T-helper 1 cell treated with Interleukin-12 subunit alpha and Interleukin-12 subunit beta and Interleukin-4 antibody, amounts not matched to agents 30 ng/mL and 1 ng/mL, for 36 hours (primary cell): Measurements from ENCODE around the gene CD28. TPM values are rescaled to one million over a fixed set of nuclear protein-coding genes. Genes with fewer than 3 reads are reported as not detected.

Experiments used
- intact Hi-C: fragments of 100-400 bp; cut with micrococcal nuclease; formaldehyde crosslinking; loops from one replicate; pipeline ENCODE4 v1.15.1; 2024
- total RNA-seq: library from RNA; stranded (reverse); gene quantifications from 2 replicates; pipeline ENCODE4 v1.2.3, GENCODE V29; 2022

CD28 gene
- total RNA-seq, 1 donor from 2014 or later: 128 TPM

DNA sequence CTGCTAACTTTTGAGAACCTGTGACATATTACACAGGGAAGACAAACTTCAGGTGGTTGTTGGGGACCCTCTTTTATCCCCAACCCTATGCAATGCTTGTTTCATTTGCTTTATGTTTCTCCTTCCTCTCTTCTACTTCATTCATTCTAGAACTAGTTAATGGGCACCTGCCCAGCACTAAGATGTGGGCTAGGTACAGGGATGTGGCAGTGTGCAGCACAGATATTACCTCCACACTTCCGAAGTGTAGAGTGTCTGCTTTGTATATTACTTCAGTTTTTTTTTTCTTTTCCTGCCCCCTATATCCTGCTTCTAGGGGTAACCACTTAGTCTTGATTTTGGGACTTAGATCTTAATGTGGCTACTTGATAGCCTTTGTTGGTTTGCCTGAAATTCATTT lies 35.1 kb downstream of the CD28 start:
- intact Hi-C loops: loop anchor here (1.0 to 10.0 kb wide), 11 partner anchors 11 to 503 kb away; partner anchors contain the start of genes CD28, CTLA4 and CYP20A1

DNA sequence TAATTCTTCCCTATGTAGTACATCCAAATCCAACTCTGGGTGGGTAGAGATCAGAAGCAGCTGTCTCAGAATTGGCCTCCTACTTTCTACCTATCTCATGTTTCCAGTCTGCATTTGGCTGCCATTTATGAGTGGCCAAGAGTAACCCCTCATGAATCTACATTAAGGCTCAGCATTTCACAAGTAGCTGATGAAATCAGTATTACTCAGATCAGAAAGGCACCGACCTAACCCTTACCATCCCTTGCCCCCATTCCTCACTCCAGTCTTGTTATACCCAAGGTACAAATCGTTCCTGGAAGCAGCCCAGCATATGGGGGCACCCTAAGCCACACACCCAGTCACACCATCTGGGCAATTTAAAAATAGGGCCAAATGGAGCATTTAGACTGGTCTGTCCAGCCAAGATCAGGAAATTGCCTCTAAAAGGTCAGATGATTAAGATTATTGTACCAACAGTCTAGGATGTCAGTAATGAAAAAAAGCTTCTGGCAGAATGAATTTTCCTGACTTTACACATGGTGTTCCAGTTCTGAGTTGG lies 37.1 kb downstream of the CD28 start:
- intact Hi-C loops: loop anchor here (10.0 kb wide), 1 partner anchor 361 kb away; no protein-coding TSS in a partner anchor

DNA sequence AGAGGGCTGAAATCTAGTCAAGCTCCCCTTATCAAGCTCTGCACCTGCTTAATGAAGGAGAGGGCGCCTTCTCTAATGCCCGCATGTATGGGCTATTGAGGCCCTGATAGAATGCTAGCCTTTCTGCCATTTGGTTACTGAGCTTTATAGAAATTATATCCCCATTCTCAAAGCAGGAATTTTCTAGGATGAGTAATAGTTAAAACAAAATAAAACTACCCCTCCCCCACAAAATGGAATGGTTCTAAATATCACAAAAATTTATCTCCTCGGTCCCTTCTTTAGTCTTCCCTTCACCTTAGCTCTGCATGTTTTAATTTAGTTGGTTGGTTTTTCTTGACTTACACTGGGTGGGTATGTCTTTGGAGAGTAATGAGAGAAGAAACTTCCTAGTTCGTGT lies 37.7 kb downstream of the CD28 start:
- intact Hi-C loops: loop anchor here (10.0 kb wide), 1 partner anchor 361 kb away; no protein-coding TSS in a partner anchor

DNA sequence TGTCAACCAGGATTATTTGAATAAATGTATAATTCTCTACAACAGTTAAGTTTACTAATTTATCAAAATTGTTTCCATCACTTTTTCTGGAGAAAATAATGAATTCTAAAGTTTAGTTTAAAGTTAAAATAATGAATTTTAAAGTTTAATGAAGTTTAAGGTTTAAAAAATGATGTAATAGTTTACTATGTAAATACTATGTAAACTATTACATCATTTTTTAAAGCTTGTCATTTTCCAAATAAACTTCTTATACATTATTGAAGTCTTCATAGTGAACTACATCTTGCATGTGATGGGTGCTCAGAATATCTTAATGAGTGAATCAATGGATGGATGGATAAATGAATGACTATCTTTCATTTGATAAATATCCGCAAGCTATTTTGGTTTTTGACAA lies 38.8 kb downstream of the CD28 start:
- intact Hi-C loops: loop anchor here (10.0 kb wide), 1 partner anchor 360 kb away; no protein-coding TSS in a partner anchor

DNA sequence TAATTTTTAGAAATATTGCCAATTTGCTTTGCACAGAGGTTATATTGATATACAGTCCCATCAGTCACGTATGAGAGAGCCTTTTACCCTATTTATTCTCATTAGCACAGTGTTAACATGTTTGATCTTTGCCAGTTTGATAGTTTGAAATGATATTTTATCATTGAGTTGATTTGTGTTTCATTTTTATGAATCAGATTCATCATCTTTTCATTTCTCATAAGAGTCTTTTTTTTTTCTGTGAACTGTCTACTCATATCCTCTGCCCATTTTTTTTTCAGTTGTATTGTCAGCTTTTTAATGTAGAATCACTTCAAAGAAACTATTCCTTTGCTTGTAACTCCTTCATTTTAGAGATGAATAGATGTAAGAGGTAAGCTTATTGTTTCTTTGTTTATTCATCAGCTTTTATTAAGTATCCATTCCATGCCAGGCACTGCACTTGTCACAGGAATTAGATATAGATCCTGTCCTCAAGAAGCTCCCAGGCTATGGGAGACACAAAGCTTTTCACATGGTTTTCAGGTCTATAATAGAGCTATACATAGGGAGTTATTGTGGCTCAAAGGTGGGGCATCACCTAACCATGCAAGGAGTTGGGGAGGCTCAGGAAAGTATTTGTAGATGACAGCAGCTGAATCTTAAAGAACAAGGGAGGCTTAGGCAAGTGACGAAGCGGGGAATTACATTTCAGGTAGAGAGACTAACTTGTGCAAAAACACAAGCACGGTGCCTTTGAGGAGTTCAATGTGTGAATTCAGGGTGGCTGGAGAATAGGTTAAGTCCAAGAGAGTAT lies 42.1 kb downstream of the CD28 start:
- intact Hi-C loops: loop anchor here (1.0 to 10.0 kb wide), 3 partner anchors 8 to 356 kb away; no protein-coding TSS in a partner anchor

DNA sequence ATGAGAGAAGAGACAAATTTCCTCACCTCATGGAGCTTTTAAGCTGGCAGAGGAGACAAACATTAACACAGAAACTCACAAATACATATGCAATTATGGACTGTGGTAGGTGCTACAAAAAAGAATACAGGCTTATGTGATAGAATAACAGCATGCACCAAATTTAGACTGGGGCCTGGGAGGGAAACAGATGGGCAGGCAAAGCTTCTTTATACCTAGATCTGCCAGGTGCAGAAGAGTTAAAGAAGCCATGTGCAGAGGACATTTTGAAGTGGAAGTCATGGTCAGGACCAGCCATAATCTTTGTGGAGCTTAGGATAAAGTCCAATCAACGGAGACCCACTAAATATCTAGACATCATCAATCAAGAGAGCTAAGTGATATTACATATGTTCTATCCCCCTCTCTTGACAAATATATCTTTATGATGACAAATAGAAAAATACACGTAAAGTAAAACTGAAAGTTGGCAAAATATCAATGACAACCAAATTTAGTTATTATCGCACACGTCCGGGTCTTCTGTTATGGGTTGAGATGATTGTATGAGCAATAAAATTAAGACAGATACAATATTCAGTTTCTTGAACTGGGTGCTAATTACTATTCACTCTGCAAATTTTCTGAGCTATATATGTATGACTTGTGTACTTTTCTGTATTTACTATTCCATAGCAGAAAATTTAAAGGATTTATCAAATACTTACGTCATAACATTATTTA lies 44.1 kb downstream of the CD28 start:
- intact Hi-C loops: no loop called here

DNA sequence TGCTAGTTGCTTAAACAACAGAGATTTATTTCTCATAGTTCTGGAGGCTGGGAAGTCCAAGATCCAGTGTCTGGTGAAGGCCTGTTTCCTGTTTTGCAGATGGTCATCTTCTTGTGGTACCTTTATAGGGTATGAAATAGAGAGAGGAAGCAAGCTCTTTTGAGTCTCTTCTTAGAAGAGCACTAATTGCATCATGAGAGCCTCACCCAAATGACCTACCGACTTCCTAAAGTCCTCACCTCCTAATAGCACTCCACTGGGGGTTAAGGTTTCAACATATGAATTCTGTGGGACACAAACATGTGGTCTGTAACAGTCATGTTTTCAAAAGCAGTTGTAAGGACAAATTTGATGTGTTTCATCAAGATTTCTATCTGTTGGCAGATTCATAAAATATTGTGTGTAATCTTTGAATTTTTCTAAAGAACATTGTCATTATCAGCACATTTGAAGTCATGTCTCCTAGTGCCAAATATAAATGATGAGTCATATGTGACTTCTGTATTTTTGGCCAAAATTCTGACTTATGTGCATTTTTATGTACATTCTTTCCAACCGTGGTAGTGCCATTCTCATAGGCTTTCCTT lies 45.3 kb downstream of the CD28 start:
- intact Hi-C loops: no loop called here

DNA sequence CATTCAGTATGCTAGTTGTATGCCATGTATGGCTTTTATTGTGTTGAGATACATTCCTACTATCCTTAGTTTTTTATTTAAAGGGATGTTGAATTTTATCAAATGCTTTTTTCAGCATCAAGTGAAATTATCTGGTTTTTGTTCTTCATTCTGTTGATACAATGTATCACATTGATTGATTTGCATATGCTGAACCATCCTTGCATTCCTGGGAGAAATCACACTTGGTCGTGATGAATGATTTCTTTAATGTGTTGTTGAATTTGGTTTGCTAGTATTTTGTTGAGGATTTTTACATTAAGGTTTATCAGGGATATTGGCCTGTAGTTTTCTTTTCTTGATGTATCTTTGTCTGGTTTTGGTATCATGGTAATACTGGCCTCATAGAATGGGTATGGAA lies 49.7 kb downstream of the CD28 start:
- intact Hi-C loops: loop anchor here (1.0 kb wide), 1 partner anchor 8 kb away; no protein-coding TSS in a partner anchor

DNA sequence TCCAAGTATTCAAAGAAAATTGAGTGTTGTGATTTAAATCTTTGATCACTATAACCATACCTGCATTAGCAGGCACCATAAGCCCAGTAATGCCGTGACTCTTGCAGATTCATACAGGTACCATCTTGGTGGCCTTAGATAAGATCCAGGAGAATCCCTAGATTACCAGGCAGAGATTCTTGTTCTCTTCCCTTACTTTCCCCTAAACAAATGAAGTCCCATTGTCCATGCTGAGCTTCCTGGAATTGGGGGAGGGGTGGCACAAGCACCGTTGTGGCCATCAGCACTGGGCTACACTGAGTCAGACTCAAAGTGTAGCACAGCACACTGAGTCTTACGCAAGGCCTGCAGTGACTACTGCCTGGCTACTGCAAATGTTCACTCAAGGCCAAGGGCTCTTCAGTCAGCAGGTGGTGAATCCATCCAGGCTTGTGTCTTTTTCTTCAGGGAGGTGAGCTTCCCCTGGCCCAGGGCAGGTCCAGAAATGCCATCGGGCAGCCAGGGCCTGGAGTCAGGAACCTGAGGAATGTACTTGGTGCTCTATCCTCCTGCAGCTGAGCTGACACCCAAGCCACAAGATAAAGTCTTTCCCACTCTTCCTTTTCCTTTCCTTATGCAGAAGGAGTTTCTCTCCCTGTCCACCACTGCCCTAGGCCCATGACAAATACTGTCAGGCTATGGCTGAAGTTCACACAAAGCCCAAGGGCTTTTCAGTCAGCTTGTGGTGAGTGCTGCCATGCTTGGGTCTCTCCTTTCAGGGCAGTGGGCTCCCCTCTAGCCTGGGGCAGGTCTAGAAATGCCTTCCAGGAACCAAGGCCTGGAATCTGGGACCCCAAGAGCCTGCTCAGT lies 52.6 kb downstream of the CD28 start:
- intact Hi-C loops: no loop called here

DNA sequence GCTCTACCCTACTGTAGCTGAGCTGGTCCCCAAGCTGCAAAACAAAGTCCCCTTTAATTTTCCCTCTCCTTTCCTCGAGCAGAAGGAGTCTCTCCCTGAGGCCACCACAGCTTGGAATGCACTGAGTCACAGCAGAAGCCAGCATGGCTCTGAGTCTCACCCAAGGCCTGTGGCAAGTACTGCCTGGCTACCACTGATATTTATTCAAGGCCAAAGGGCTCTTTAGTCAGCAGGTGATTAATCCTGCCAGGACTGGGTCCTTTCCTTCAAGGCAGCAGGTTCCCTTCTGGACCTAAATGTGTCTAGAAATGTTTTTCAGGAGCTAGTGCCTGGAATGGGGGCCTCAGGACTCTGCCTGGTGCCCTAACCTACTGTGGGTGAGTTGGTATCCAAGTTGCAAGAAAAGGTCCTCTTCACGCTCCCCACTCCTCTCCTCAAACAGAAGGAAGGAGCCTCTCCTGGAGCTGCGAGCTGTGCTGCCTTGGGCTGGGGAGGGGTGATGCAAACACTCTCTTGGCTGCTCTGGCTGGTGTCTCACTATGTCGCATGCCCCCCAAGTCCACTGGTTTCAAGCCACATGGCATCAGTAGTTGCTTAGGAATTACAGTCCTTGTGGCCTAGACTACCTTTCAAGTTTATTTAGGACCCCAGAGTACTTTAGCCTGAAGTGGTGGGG lies 53.4 kb downstream of the CD28 start:
- intact Hi-C loops: loop anchor here (5.0 kb wide), 1 partner anchor 42 kb away; no protein-coding TSS in a partner anchor

DNA sequence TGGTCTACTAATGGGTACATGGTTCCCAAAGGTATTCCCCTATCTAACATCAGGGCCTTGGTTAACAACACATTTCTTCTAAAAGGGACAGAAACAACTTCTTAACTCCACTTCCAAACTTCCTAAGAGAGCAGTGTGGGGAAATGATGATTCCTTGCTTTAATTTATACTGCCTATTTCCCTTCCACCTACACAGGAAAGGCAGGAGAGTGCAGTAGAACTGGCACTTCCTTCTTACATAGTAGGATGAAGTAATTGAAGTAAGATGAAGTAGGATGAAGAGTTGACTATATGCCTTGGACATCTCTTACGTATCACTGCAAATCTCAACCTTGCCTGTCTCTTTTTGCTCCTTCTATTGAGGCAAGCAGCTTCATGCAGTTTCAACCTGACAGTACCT lies 54.7 kb downstream of the CD28 start:
- intact Hi-C loops: loop anchor here (5.0 kb wide), 1 partner anchor 41 kb away; no protein-coding TSS in a partner anchor

DNA sequence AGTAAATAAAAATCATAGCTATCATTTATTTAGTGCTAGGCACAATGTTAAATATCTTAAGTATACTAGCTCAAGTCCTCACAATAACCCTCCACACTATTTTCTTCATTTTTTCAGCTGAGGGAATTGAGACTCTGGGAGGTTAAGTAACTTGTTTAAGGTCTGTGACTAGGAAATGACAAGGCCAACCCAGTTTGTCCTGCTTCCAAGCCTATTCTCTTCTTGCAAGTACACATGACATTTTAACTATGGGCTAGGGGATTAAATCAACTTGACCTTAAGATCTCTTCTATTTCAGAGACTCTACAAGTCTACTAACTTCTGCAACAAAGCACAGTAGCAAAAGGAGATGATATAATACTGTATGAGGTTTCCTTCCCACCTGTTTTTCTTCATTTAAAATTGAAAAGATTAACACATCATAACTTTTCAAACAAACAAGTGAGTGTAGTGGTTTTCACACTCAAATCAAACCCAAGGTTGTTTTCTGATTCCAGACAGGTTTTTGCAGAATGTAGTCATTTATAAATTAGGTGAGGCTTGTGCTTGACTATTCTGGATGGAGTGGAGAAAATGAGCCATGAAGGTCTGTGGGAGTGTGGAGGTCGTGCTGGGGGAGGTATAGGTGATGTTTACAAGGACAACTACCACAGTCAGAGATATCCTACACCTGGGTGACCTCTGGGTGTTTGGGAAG lies 57.0 kb downstream of the CD28 start:
- intact Hi-C loops: loop anchor here (1.0 to 5.0 kb wide), 4 partner anchors 15 to 39 kb away; no protein-coding TSS in a partner anchor

DNA sequence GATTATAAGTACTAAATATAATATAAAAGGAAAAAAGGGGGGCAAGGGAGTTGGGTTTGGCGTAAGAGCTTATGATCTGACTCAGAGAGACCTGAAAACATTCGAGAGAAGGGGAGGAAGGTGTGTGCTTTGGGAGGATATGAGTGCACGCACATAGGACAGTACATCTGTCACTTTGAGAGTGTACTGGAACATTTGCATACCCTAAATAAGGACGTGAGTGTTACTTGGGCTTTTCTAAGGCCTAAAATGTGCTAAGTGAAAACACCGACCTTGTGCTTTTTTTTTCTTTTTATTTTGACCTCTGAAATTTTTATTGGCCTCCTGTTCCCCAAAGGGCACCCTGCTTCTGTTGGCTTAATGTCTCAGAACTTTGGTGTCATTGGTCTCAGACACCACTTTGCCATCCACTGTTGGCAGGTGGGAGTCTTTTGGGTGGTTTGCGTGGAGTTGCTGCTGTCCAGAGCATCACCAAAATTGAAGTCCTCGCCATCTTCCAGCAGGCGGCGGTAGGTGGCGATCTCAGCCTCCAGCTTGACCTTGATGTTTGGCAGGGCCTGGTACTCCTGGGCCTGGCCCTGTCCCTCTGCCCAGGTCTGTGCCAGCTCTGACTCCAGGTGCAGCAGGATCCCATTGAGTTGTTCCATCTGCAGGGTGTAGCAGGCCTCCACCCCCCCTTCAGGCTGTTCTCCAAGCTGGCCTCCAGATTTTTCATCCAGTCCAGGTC lies 57.7 kb downstream of the CD28 start:
- intact Hi-C loops: loop anchor here (1.0 to 5.0 kb wide), 4 partner anchors 16 to 38 kb away; no protein-coding TSS in a partner anchor

DNA sequence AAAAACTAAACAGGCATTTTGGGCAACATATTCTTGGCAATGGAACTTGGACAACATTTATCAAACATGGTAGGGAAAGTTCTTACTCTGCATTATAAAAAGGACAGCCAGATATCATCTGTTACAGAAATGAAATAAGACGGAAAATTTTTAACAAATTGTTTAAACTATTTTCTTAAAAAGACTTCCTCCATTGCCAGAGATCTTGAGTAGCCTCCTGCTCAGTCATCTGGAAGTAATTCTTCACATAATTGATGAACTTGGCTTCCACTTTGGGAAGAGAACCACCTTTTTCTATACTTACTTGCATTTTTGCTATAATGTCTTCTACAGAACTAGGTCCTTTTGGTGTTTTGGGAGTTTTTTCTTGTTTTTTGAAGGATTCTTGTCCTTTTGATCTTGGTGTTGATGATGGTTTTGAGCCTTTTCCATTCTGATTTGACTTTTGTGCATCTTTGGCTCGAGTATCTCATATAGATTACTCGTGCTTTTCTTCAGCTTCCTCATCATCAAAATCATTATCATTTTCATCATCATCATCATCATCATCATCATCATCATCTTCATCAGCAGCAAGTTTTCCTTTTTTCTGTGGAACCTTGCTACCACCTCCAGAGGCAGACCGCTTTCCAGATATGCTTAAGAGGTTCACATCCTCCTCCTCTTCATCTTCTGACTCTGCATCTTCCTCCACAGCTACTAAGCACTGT lies 66.2 kb downstream of the CD28 start:
- intact Hi-C loops: no loop called here

DNA sequence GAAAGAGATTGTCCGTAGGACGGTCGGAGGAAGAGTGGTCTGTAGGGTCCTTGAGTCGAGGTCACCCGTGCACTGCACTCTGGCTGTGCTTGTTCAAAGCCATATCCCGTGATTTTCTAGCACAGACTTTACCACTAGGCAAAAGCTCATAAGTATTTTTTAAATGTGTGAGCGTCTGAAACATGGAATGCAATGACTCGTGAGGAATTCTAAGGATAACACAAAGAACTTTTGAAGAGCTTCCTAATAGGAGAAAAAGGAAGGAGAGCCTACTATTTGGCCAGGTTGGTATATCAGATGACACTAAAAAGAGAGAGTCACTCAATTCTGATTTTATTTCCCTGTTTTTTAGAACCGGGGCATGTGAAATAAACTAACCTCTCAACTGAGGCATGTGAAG lies 68.3 kb downstream of the CD28 start:
- intact Hi-C loops: no loop called here

DNA sequence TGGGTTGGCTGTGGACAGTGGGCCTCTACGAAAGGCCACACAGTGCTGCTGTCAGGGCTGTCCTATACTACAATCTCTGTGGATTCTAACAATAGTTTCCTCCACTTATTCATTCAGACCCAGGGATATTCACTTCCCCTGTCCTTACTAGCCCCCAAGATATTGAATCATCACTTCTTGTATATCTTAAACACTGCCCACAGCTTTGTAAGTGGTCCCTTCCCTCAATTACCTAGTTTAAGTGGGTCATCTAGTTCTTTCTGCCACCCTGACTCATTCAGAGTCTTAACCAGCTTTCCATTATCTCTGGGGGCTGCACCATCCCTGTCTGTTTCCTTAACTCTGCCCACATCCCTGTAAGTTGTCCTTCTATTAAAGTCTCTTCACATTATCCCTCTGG lies 69.2 kb downstream of the CD28 start:
- intact Hi-C loops: no loop called here

DNA sequence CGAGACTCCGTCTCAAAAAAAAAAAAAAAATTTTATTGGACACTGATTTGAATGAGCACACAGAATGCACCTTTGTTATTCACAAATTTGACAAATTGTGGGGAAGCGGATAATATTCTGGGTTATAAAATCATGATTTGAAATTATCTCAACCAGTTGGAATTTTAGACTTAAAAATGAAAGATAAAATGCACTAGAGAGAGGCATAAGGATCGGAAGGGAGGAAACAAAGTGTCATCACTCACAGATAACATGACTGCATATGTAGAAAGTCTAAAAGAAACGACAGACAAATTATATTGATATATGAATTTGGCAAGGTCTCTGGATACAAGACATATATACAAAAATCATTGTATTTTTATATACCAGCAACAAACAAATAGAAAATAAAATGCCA lies 70.6 kb downstream of the CD28 start:
- intact Hi-C loops: no loop called here
